HG03565 (cell line): ENCODE data around the gene LRP1.

Source experiments
- ATAC-seq: cut with Tn5 transposase; IDR thresholded peaks from one replicate; pipeline ENCODE4 v1.9.1; 2021; ENCODE audit warnings: mild to moderate bottlenecking, moderate library complexity; ENCODE audit not compliant: unreplicated experiment

LRP1 gene

GRCh38 chr12:57242691-57243454 is 114.6 kb downstream of the LRP1 start:
- no peak for ATAC-seq

GRCh38 chr12:57243521-57244311 is 115.4 kb downstream of the LRP1 start:
- ATAC-seq, result no peak

- ATAC-seq, result no peak
Measured at GRCh38 chr12:57244312-57244696, 116.0 kb downstream of the LRP1 start.

- ATAC-seq, result no peak
Measured at GRCh38 chr12:57247041-57247440, 118.8 kb downstream of the LRP1 start.

GRCh38 chr12:57248934-57249742 is 120.9 kb downstream of the LRP1 start:
- no peak for ATAC-seq

- ATAC-seq, result no peak
Measured at GRCh38 chr12:57250541-57250940, 122.3 kb downstream of the LRP1 start.

GRCh38 chr12:57250956-57251355 is 122.7 kb downstream of the LRP1 start, which contains the start of gene STAC3:
TSS of gene STAC3 (minus strand) at chr12:57251187. CDS start at chr12:57249636, 1,551 bp downstream.
- no peak for ATAC-seq

- no peak for ATAC-seq
Measured at GRCh38 chr12:57254506-57255280, 126.4 kb downstream of the LRP1 start.

- no peak for ATAC-seq
Measured at GRCh38 chr12:57255916-57256315, 127.6 kb downstream of the LRP1 start.

GRCh38 chr12:57258977-57259970 is 131.0 kb downstream of the LRP1 start:
- no peak for ATAC-seq

- no peak for ATAC-seq
Measured at GRCh38 chr12:57260366-57260765, 132.1 kb downstream of the LRP1 start.

- no peak for ATAC-seq
Measured at GRCh38 chr12:57261428-57261865, 133.2 kb downstream of the LRP1 start.

- no peak for ATAC-seq
Measured at GRCh38 chr12:57262126-57262822, 134.0 kb downstream of the LRP1 start.
